Progenitor cell of endocrine pancreas (in vitro differentiated cells): ENCODE data around the gene PARVA. TPM values are rescaled to one million over a fixed set of nuclear protein-coding genes. Genes with fewer than 3 reads are reported as not detected.

Source experiments
- DNase-seq: peaks from one replicate; pipeline ENCODE4 v3.0.0; 2021; ENCODE audit warnings: low spot score; ENCODE audit not compliant: unreplicated experiment
- H3K27ac Mint-ChIP-seq: 2 replicates; pipeline ENCODE4 v1.8.0; 2021; ENCODE audit warnings: mild to moderate bottlenecking, moderate library complexity, mixed read lengths
- H3K27me3 Mint-ChIP-seq: 2 replicates; pipeline ENCODE4 v1.8.0; 2021; ENCODE audit warnings: mixed read lengths
- H3K36me3 Mint-ChIP-seq: 2 replicates; pipeline ENCODE4 v1.8.0; 2022; ENCODE audit warnings: mixed read lengths; ENCODE audit not compliant: insufficient read depth
- H3K4me1 Mint-ChIP-seq: 2 replicates; pipeline ENCODE4 v1.8.0; 2021; ENCODE audit warnings: low read depth, mixed read lengths
- H3K4me3 Mint-ChIP-seq: 2 replicates; pipeline ENCODE4 v1.8.0; 2021; ENCODE audit warnings: low read depth, mild to moderate bottlenecking, moderate library complexity, mixed read lengths
- H3K9me3 Mint-ChIP-seq: 2 replicates; pipeline ENCODE4 v1.8.0; 2021; ENCODE audit warnings: low read depth, mixed read lengths
- total RNA-seq: library from RNA; stranded (reverse); gene quantifications from 2 replicates; pipeline ENCODE4 v1.2.1, GENCODE V29; 2021
- TF ChIP-seq, protein P1 (sequence below): fragments of 200-600 bp; sonication (generic); IDR thresholded peaks from one replicate; pipeline ENCODE4 v1.5.0; 2021; ENCODE audit warnings: antibody characterized with exemption, mild to moderate bottlenecking; ENCODE audit not compliant: unreplicated experiment

PARVA gene
- total RNA-seq, 1 donor from 2014 or later: 49.3 TPM

DNA sequence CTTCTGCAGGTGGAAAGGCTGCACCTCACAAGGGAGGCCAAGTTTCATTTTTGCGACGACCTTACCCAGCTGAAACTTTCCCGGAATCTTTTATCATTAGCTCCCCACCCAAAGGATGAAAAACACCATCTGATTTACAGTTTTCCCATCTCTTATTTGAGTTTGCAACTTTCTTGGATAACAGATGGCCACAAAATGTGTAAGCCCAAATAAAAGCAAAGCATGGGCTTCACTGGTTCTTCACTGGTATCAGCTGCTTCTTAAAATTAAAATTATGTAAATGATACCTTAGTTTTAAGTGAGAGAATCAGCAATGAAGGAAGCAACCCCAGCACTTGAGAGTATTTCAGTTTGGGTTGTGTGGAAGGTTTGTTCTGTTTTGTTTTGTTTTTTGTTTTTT, 55.8 kb downstream of the PARVA start:
- TF ChIP-seq, protein P1, sequence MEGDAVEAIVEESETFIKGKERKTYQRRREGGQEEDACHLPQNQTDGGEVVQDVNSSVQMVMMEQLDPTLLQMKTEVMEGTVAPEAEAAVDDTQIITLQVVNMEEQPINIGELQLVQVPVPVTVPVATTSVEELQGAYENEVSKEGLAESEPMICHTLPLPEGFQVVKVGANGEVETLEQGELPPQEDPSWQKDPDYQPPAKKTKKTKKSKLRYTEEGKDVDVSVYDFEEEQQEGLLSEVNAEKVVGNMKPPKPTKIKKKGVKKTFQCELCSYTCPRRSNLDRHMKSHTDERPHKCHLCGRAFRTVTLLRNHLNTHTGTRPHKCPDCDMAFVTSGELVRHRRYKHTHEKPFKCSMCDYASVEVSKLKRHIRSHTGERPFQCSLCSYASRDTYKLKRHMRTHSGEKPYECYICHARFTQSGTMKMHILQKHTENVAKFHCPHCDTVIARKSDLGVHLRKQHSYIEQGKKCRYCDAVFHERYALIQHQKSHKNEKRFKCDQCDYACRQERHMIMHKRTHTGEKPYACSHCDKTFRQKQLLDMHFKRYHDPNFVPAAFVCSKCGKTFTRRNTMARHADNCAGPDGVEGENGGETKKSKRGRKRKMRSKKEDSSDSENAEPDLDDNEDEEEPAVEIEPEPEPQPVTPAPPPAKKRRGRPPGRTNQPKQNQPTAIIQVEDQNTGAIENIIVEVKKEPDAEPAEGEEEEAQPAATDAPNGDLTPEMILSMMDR: no peak
- no peak for DNase-seq
- H3K4me3 Mint-ChIP-seq: no peak overlapping the region
- H3K9me3 Mint-ChIP-seq: no peaks in the 10 kb centered on the region
- no peak overlapping the region for H3K27ac Mint-ChIP-seq
- H3K27me3 Mint-ChIP-seq: no peaks in the 10 kb centered on the region
- H3K4me1 Mint-ChIP-seq: peaks cover 23% of the 10 kb centered on the region
- H3K36me3 Mint-ChIP-seq: peaks cover 2% of the 10 kb centered on the region

DNA sequence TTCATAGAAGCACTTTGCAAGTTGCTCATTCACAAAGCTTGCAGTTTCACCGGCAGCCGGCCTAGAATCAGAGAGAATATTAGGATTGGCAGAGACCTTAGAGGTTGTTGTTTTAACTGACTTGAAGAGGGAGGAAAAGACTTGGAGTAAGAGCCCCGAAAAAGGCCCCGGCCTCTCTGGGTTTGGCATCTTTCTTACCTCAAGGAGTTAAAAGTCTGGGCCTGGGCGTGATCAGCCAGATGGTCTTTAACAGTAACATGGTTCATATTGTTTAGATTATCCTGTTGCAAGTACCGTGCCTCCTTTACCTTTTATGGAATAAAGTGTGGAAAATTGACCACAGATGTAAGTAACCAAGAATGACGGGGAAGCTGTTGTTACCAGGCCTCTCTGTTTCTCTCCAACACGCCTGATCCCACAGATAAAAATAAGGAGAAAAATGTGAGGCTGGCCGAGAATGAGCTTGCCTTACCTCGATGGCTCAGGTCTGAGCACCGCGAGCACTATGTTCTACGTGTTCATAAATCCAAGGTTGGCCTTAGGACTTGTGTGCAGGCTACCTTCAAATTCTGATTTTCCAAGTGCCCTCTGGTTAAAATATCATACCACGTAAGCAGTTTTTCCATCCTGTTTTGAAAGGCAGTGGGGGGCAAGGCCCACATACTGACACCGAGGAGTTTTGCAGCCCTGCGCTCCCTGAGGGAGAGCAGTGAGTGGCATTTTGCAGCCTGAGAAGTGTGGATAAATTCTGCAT, 56.4 kb downstream of the PARVA start:
- Mint-ChIP-seq H3K4me3 (no peak overlapping the region), H3K27me3 (no peaks in the 10 kb centered on the region), H3K4me1 (peaks cover 19% of the 10 kb centered on the region), H3K36me3 (peaks cover 2% of the 10 kb centered on the region), H3K27ac (no peak overlapping the region), H3K9me3 (no peaks in the 10 kb centered on the region)
- no peak for DNase-seq
- TF ChIP-seq, protein P1: no peak

DNA sequence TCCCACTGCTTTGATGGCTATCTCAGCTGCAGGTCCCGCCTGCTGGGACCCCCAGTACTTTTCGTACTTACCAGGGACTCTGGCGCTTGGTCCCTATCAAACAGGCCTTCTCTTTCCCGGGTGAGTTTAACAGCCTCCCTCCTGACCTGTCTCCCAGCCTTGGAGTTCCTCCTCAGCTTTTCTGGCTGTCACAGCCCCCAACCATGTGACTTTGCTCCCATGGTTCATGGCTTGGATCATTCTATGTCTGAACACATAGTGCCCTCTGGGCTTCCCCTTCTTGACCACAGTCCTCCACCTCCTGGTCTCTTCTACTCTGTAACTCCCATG, 56.9 kb downstream of the PARVA start:
- H3K36me3 Mint-ChIP-seq: peaks cover 2% of the 10 kb centered on the region
- peaks cover 17% of the 10 kb centered on the region for H3K4me1 Mint-ChIP-seq
- no peak overlapping the region for H3K4me3 Mint-ChIP-seq
- no peaks in the 10 kb centered on the region for H3K27me3 Mint-ChIP-seq
- DNase-seq: no peak
- no peaks in the 10 kb centered on the region for H3K9me3 Mint-ChIP-seq
- TF ChIP-seq, protein P1: no peak
- no peak overlapping the region for H3K27ac Mint-ChIP-seq

DNA sequence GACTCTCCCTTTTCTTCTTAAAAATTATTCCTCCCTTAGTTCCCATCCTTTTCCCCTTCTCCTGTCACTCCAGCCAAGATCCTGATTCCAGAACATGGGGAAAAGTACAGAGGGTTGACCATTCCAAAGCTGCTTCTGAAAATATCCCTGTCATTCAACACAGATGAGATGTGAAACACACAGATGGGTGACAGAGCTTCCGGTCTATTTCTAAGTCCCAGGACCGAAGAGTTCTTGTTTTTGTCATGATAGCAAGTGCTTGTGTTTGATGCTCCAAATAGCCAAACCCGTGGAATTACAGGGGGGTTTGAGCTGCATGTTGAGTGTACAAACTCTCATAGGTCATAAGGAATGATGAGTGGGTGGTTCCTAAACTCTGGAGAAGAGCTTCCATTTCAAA, 57.9 kb downstream of the PARVA start:
- Mint-ChIP-seq H3K4me3 (no peak overlapping the region), H3K27me3 (no peaks in the 10 kb centered on the region), H3K27ac (no peak overlapping the region), H3K4me1 (peaks cover 14% of the 10 kb centered on the region), H3K36me3 (peaks cover 6% of the 10 kb centered on the region), H3K9me3 (peaks cover 6% of the 10 kb centered on the region)
- TF ChIP-seq, protein P1: no peak
- DNase-seq: no peak

DNA sequence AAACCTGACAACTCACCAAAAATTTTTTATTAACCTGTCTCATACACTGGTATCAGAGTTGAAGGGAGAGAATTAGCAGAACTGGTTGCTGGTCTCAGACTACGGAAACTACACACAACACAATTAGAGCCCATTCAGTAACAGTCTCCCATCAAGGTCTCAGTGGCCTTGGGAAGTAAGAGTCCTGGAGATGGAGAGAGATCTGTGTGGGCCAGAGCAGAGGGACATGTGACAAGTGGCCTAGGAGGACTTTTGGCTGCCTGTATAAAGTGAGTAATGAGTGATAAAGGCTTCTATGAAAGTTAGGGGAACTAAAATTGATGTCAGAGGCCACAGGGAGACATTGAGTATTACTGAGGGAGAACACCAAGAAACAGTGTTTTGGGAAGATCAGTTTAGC, 58.9 kb downstream of the PARVA start:
- H3K27ac Mint-ChIP-seq: no peak overlapping the region
- DNase-seq: no peak
- H3K9me3 Mint-ChIP-seq: peaks cover 6% of the 10 kb centered on the region
- H3K4me3 Mint-ChIP-seq: no peak overlapping the region
- TF ChIP-seq, protein P1: no peak
- H3K4me1 Mint-ChIP-seq: peaks cover 4% of the 10 kb centered on the region
- peaks cover 6% of the 10 kb centered on the region for H3K36me3 Mint-ChIP-seq
- no peaks in the 10 kb centered on the region for H3K27me3 Mint-ChIP-seq
